ENCODE data around the gene SRPX2. TPM values are rescaled to one million over a fixed set of nuclear protein-coding genes. Genes with fewer than 3 reads are reported as not detected.

The SRPX2 gene
- total RNA-seq, 1 experiment from 2014 or later = 77.8 TPM

DNA sequence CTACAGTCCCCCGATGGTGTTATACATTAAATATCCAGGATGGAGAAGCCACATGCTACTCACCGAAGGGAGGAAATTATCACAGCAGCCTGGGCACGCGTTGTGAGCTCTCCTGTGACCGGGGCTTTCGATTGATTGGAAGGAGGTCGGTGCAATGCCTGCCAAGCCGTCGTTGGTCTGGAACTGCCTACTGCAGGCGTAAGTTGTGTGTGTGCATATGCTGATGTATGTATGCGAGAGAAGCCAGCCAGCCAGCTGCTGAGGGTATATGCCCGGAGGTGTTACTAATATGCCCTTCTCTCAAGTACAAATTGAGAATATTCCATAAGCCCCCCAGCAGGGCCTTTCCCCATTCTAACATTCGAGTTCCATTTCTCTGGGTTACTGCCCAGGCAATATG is 18.2 kb downstream of the SRPX2 start:
- Histone ChIP-seq H3K4me3 (no peak overlapping the region), H4K20me1 (ENCODE audit: insufficient read depth) (no peaks in the 10 kb centered on the region), H3K4me1 (replicated peaks; ENCODE audit: insufficient read depth) (peaks cover 14% of the 10 kb centered on the region; the same call in 1 of the 2 replicates), H3K4me2 (no peak overlapping the region), H3K27ac (no peak overlapping the region), H3K36me3 (ENCODE audit: low read depth) (no peaks in the 10 kb centered on the region; the same call in 1 of the 2 replicates), H3K79me2 (ENCODE audit: low read depth) (0 out of 2 replicates have a peak, but pooled peaks cover 6% of the 10 kb centered on the region), H3F3A (ENCODE audit: insufficient read depth, low read depth) (no peaks in the 10 kb centered on the region), H3K9me3 (ENCODE audit: insufficient read depth, low read depth) (no peaks in the 10 kb centered on the region), H3K9me2 (ENCODE audit: insufficient read depth) (no peaks in the 10 kb centered on the region), H2AFZ (no peak overlapping the region), H3K27me3 (ENCODE audit: insufficient read depth, low read depth) (no peaks in the 10 kb centered on the region)
- ChIA-PET POLR2A (ENCODE audit: unreplicated experiment) (interaction anchor here (0.6 kb wide), 1 partner anchor 13 kb away, joined by 4 read pairs; no protein-coding TSS in a partner anchor), CTCF (no interaction called here)
- intact Hi-C loops (cut with micrococcal nuclease; ENCODE audit: unreplicated experiment) = loop anchor here (5.0 kb wide), 1 partner anchor 45 kb away; no protein-coding TSS in a partner anchor
- DNase-seq = no peak
- TF ChIP-seq CTCF (conservative IDR thresholded peaks at IDR 0.05) (no peak), EZH2 (IDR thresholded peaks at IDR 0.05; ENCODE audit: low read depth) (no peak)
- no TSS peak for BruUV-seq (replicated peaks)

- Histone ChIP-seq H3K36me3 (ENCODE audit: low read depth) (no peaks in the 10 kb centered on the region; the same call in 1 of the 2 replicates), H3K4me3 (no peak overlapping the region), H4K20me1 (ENCODE audit: insufficient read depth) (no peaks in the 10 kb centered on the region), H3K9me3 (ENCODE audit: insufficient read depth, low read depth) (no peaks in the 10 kb centered on the region), H3K27me3 (ENCODE audit: insufficient read depth, low read depth) (no peaks in the 10 kb centered on the region), H3K79me2 (ENCODE audit: low read depth) (0 out of 2 replicates have a peak, but pooled peaks cover 5% of the 10 kb centered on the region), H3K4me2 (no peak overlapping the region), H3K4me1 (replicated peaks; ENCODE audit: insufficient read depth) (peaks cover 14% of the 10 kb centered on the region; the same call in 1 of the 2 replicates), H3F3A (ENCODE audit: insufficient read depth, low read depth) (no peaks in the 10 kb centered on the region), H3K9me2 (ENCODE audit: insufficient read depth) (no peaks in the 10 kb centered on the region), H2AFZ (no peak overlapping the region), H3K27ac (no peak overlapping the region)
- intact Hi-C loops (cut with micrococcal nuclease; ENCODE audit: unreplicated experiment) = loop anchor here (5.0 kb wide), 1 partner anchor 45 kb away; no protein-coding TSS in a partner anchor
- BruUV-seq (replicated peaks) = no TSS peak
- ChIA-PET POLR2A (ENCODE audit: unreplicated experiment) (no interaction called here), CTCF (no interaction called here)
- TF ChIP-seq CTCF (conservative IDR thresholded peaks at IDR 0.05) (no peak), EZH2 (IDR thresholded peaks at IDR 0.05; ENCODE audit: low read depth) (no peak)
- no peak for DNase-seq
These were observed 18.8 kb downstream of the SRPX2 start for GRCh38 chrX:100662796-100663195.

DNA sequence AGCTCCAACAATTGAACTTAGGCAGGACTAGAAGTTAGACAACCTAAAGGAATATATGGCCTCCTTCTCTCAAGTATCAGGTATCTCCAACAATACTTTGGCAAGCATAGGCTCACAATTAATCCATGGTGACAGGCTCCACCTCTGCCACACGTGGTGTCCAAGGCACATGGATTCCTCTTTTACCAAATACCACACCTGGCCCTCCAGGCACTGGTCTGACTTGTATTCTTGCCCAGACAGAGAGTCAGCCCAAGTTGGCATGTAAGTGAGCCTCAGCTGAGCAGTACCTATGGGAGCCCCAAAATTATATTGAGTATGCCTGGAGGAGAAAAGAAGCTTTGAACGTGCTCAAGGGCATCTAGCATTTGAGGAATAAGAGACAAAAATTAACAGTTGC is 19.6 kb downstream of the SRPX2 start:
- ChIA-PET CTCF (no interaction called here), POLR2A (ENCODE audit: unreplicated experiment) (no interaction called here)
- Histone ChIP-seq H3K4me3 (no peak overlapping the region), H3K9me2 (ENCODE audit: insufficient read depth) (no peaks in the 10 kb centered on the region), H3K4me2 (no peak overlapping the region), H3K9me3 (ENCODE audit: insufficient read depth, low read depth) (no peaks in the 10 kb centered on the region), H3K36me3 (ENCODE audit: low read depth) (no peaks in the 10 kb centered on the region; the same call in 1 of the 2 replicates), H3K79me2 (ENCODE audit: low read depth) (no peaks in the 10 kb centered on the region), H4K20me1 (ENCODE audit: insufficient read depth) (no peaks in the 10 kb centered on the region), H2AFZ (no peak overlapping the region), H3F3A (ENCODE audit: insufficient read depth, low read depth) (no peaks in the 10 kb centered on the region), H3K27me3 (ENCODE audit: insufficient read depth, low read depth) (no peaks in the 10 kb centered on the region), H3K4me1 (replicated peaks; ENCODE audit: insufficient read depth) (peaks cover 8% of the 10 kb centered on the region; the same call in 1 of the 2 replicates), H3K27ac (no peak overlapping the region)
- BruUV-seq (replicated peaks) = no TSS peak
- intact Hi-C loops (cut with micrococcal nuclease; ENCODE audit: unreplicated experiment) = loop anchor here (5.0 kb wide), 1 partner anchor 46 kb away; no protein-coding TSS in a partner anchor
- no peak for DNase-seq
- no peak for TF ChIP-seq CTCF (conservative IDR thresholded peaks at IDR 0.05)
- no peak for TF ChIP-seq EZH2 (IDR thresholded peaks at IDR 0.05; ENCODE audit: low read depth)

Data from PC-9 (cell line).